HG02642 (cell line): ENCODE results near the gene AJUBA.
"Not testable (repeated sequence)": the region's sequence is repeated elsewhere in the genome, so short reads cannot be mapped to it uniquely, and the experiment has no call there.

Source experiments
- ATAC-seq: cut with Tn5 transposase; IDR thresholded peaks from one replicate; pipeline ENCODE4 v1.9.1; 2021; ENCODE audit warnings: mild to moderate bottlenecking; ENCODE audit not compliant: unreplicated experiment, poor library complexity

AJUBA gene

GRCh38 chr14:22955702-22956569, 26.4 kb downstream of the AJUBA start:
- ATAC-seq = no peak

DNA sequence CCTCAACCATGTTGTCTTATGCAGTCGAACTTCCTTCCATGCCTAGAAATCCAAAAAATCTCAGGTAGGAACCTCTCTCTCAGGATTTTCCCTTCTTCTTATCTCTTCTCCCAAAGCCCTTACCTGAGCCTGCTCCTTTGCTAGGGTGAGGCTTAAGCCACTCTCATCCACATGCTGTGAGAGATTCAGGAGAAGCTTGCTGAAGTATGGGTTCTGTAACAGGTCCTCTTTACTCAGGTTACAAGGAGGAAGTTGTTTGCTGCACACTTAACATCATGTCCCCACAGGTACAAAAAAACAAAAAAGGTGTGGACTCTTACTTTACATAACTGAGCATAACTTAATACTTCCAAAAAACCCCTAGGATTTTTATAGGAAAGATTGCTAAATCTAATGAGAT, 29.9 kb downstream of the AJUBA start:
- no peak for ATAC-seq

- ATAC-seq = not testable (repeated sequence)
Observed at GRCh38 chr14:22951795-22952194, 30.6 kb downstream of the AJUBA start.

DNA sequence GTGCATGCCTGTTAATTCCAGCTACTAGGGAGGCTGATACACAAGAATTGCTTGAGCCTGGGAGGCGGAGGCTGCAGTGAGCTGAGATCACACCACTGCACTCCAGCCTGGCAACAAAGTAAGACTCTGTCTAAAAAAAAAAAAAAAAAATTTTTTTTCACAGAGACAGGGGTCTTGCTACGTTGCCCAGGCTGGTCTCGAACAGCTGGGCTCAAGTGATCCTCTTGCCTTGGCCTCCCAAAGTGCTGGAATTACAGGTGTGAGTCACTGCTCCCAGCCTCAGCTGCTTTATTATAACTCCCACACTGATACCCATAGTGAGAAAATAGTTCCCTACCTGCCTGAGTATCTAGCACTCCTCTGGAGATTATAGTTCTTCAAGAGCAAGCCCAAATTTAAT, 36.7 kb downstream of the AJUBA start:
- ATAC-seq = no peak

DNA sequence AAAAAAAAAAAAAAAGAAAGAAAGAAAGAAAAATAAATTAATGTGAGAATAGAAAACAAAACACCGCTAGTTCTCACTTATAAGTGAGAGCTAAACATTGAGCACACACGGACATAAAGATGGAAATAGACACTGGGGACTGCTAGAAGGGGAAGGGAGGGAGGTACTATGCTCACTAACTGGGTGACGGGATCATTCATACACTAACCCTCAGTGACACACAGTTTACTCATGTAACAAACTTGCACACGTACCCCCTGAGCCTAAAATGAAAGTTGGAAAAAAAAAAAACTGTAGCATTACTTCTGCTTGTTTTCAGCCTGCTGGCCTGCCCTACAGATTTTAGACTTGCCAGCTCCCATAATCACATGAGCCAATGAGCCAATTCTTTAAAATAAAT, 42.7 kb downstream of the AJUBA start:
- ATAC-seq = no peak

- ATAC-seq = no peak
Observed at GRCh38 chr14:22935156-22935555, 47.2 kb downstream of the AJUBA start.

- ATAC-seq = no peak
Observed at GRCh38 chr14:22932146-22932545, 50.2 kb downstream of the AJUBA start.

- no peak for ATAC-seq
Observed at GRCh38 chr14:22929961-22930364, 52.4 kb downstream of the AJUBA start.

GRCh38 chr14:22929104-22929960, 53.0 kb downstream of the AJUBA start, which contains the start of gene PRMT5:
TSS of gene PRMT5 (minus strand) at chr14:22929376. CDS start at chr14:22929361, 15 bp downstream.
- ATAC-seq = peak; percentile 92

DNA sequence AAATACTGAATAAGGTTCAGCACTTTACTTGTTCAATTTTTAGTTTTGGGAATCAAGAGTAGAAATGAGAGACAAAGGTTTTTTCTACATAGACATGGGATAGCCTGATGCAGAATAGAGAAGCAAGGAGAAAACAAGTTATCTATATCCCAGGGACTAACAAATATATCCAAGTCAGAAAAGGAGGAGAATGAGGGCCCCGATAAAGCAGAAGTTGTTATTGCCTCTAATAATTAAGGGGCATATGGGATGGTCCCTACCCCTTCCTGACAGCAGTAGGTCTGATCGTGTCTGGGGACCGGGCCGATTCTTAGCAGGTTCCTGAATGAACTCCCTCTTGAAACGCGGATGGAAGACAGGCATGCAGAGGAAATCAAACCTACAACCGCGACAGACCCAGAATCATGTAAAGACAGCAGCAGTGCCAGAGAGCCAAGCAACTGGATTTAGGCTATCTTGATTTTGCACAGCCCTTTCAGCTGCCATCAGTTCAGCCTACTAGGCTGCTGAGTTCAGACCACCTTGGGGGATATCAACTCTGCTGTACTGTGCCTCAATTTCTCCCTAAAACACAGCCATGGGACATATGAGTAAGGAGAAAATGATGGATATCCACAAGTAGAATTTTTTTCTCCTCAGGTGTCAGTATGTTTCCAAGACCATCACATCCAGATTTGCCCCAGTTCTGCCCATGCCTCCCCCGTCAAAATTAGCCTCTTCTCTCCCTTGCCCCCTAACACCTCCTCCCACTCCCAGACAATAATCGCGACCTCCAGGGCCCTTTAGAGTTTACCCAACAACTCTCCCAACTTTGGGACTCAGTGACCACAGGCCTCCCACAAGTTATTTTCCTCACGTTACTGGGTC, 53.9 kb downstream of the AJUBA start:
- ATAC-seq = no peak

- ATAC-seq = no peak
Observed at GRCh38 chr14:22926316-22926715, 56.0 kb downstream of the AJUBA start.

GRCh38 chr14:22925513-22925912, 56.8 kb downstream of the AJUBA start:
- ATAC-seq = no peak

DNA sequence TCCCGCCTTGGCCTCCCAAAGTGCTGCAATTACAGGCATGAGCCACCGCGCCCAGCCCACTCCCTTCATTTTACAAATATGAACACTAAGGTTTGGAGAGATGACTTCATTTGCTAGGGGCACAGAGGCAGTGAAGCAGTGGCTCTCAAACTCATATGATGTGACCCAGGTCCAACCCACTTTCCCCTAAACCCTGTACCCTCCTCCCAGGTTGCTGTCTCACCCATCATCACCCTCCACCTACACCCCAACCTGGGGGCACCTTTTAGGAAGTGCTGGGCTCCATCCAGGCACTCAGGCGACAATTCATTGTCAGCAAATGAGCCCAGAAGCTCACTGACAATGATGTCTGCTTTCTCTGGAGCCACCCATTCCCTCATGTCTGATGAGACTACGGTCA, 58.6 kb downstream of the AJUBA start:
- ATAC-seq = no peak

DNA sequence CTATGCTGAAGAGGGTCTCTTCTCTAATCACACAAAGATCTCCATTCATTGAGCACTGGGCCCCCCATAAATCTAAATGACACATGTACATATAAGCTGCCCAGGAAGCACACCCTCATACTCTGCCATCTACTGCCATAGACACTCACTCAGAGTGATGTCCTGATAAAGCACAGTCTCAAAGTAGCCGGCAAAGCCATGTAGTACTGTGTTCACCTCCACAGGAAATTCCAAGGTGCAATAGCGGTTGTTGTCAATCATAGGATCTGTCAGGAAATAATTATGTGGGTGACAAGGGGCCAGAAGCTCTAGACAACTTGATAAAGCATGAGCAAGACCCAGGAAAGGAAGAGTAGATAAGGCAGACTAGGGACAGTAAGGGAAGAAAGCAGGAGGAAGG, 60.1 kb downstream of the AJUBA start:
- no peak for ATAC-seq
